ENCODE results near the gene CYTH1. TPM values are rescaled to one million over a fixed set of nuclear protein-coding genes. Genes with fewer than 3 reads are reported as not detected.
A peak's percentile ranks its signal among the peaks of the same experiment; 100 is the strongest.

Gene CYTH1
- total RNA-seq, 1 experiment from 2014 or later: 46.7 TPM

GRCh38 chr17:78675316-78675616 is 106.8 kb downstream of the CYTH1 start:
- CTCF ChIA-PET: no interaction called here
- TSS peak; percentile 17 for BruUV-seq (replicated peaks)
- intact Hi-C loops (cut with micrococcal nuclease; ENCODE audit: unreplicated experiment): no loop called here
- no peak for TF ChIP-seq SIN3A (IDR thresholded peaks at IDR 0.05; ENCODE audit: borderline replicate concordance, insufficient read depth, low read depth, low read length)
- TF ChIP-seq, protein P1, sequence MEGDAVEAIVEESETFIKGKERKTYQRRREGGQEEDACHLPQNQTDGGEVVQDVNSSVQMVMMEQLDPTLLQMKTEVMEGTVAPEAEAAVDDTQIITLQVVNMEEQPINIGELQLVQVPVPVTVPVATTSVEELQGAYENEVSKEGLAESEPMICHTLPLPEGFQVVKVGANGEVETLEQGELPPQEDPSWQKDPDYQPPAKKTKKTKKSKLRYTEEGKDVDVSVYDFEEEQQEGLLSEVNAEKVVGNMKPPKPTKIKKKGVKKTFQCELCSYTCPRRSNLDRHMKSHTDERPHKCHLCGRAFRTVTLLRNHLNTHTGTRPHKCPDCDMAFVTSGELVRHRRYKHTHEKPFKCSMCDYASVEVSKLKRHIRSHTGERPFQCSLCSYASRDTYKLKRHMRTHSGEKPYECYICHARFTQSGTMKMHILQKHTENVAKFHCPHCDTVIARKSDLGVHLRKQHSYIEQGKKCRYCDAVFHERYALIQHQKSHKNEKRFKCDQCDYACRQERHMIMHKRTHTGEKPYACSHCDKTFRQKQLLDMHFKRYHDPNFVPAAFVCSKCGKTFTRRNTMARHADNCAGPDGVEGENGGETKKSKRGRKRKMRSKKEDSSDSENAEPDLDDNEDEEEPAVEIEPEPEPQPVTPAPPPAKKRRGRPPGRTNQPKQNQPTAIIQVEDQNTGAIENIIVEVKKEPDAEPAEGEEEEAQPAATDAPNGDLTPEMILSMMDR (IDR thresholded peaks at IDR 0.05): no peak
- TF ChIP-seq TCF7L2 (IDR thresholded peaks at IDR 0.05; ENCODE audit: low read depth, low read length): no peak
- DNase-seq (ENCODE audit: low read depth, low spot score) (no peak), ATAC-seq (no peak)
- Histone ChIP-seq H3K27me3 (ENCODE audit: control insufficient read depth, insufficient read depth, low read length) (no peaks in the 10 kb centered on the region), H3K27ac (ENCODE audit: low read length) (no peak overlapping the region), H3K9me3 (ENCODE audit: control insufficient read depth, insufficient read depth, low read depth, low read length) (no peaks in the 10 kb centered on the region), H3K36me3 (ENCODE audit: control insufficient read depth, insufficient read depth, low read length) (no peaks in the 10 kb centered on the region; the same call in 1 of the 2 replicates), H3K4me1 (ENCODE audit: control insufficient read depth, insufficient read depth, low read length) (no peaks in the 10 kb centered on the region), H3K4me3 (ENCODE audit: low read depth in 2 of 2, low read length in 2 of 2) (no peak overlapping the region)
- POLR2A ChIA-PET: no interaction called here
- in situ Hi-C loops (cut with HindIII; ENCODE audit: low pct_unique_long_range_greater_than_20kb, low sequenced_read_pairs): no loop called here

DNA sequence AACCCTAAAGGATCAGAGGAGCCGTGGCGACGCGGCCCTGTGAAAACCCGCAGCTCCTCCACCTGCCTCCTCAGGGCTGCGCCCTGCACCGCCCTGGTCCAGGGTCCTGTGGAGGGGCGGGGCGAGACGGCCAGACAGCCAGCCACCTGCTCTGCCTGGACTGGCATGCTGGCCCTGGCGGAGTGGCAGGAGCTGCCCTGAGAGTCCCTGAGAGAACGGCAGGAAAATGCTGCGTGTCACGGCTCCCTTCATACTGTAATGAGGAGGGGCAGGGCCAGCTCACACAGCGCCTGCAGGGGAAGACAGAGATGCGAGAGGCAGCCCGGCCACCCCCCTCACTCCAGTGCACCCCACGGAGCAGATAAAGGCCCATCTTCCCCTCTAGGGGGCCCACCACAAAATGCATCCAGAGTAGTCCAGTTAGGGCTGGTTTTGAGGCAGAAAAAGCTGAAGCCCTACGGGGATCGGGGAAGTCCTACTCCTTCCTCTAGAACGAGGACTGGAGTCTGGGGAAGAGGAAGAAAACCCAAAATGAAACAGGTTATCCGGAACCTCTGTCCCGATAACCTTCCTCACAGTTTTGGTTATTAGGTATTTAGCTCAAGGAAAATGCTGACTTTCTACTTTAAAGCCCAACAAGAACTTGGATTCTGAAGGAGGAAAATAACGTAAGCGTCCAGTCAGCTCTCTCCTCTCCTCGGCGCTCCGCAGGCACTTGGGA is 107.3 kb downstream of the CYTH1 start:
- H3K9me3 ChIP-seq (ENCODE audit: control insufficient read depth, insufficient read depth, low read depth, low read length): no peaks in the 10 kb centered on the region
- ChIA-PET CTCF (no interaction called here), POLR2A (no interaction called here)
- H3K4me3 ChIP-seq (ENCODE audit: low read depth in 2 of 2, low read length in 2 of 2): no peak overlapping the region
- H3K27me3 ChIP-seq (ENCODE audit: control insufficient read depth, insufficient read depth, low read length): no peaks in the 10 kb centered on the region
- no peaks in the 10 kb centered on the region; the same call in 1 of the 2 replicates for H3K36me3 ChIP-seq (ENCODE audit: control insufficient read depth, insufficient read depth, low read length)
- no peak for TF ChIP-seq POLR2AphosphoS5 (IDR thresholded peaks at IDR 0.05; ENCODE audit: low read depth, low read length)
- TF ChIP-seq, protein P1 (IDR thresholded peaks at IDR 0.05): no peak
- TF ChIP-seq, protein P2, sequence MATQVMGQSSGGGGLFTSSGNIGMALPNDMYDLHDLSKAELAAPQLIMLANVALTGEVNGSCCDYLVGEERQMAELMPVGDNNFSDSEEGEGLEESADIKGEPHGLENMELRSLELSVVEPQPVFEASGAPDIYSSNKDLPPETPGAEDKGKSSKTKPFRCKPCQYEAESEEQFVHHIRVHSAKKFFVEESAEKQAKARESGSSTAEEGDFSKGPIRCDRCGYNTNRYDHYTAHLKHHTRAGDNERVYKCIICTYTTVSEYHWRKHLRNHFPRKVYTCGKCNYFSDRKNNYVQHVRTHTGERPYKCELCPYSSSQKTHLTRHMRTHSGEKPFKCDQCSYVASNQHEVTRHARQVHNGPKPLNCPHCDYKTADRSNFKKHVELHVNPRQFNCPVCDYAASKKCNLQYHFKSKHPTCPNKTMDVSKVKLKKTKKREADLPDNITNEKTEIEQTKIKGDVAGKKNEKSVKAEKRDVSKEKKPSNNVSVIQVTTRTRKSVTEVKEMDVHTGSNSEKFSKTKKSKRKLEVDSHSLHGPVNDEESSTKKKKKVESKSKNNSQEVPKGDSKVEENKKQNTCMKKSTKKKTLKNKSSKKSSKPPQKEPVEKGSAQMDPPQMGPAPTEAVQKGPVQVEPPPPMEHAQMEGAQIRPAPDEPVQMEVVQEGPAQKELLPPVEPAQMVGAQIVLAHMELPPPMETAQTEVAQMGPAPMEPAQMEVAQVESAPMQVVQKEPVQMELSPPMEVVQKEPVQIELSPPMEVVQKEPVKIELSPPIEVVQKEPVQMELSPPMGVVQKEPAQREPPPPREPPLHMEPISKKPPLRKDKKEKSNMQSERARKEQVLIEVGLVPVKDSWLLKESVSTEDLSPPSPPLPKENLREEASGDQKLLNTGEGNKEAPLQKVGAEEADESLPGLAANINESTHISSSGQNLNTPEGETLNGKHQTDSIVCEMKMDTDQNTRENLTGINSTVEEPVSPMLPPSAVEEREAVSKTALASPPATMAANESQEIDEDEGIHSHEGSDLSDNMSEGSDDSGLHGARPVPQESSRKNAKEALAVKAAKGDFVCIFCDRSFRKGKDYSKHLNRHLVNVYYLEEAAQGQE (IDR thresholded peaks at IDR 0.05; ENCODE audit: insufficient read depth in 1 of 2, low read depth in 2 of 2, low read length in 1 of 2): no peak
- TF ChIP-seq TCF7L2 (IDR thresholded peaks at IDR 0.05; ENCODE audit: low read depth, low read length): no peak
- TF ChIP-seq SIN3A (IDR thresholded peaks at IDR 0.05; ENCODE audit: borderline replicate concordance, insufficient read depth, low read depth, low read length): no peak
- no peak overlapping the region for H3K27ac ChIP-seq (ENCODE audit: low read length)
- no peaks in the 10 kb centered on the region for H3K4me1 ChIP-seq (ENCODE audit: control insufficient read depth, insufficient read depth, low read length)
- BruUV-seq (replicated peaks): no TSS peak
- intact Hi-C loops (cut with micrococcal nuclease; ENCODE audit: unreplicated experiment): no loop called here
- in situ Hi-C loops (cut with HindIII; ENCODE audit: low pct_unique_long_range_greater_than_20kb, low sequenced_read_pairs): no loop called here
- ATAC-seq (no peak), DNase-seq (ENCODE audit: low read depth, low spot score) (no peak)
